ENCODE results near the gene ITGA1. TPM values are rescaled to one million over a fixed set of nuclear protein-coding genes. Genes with fewer than 3 reads are reported as not detected.
A peak's percentile ranks its signal among the peaks of the same experiment; 100 is the strongest.
"Not testable (repeated sequence)": the region's sequence is repeated elsewhere in the genome, so short reads cannot be mapped to it uniquely, and the experiment has no call there.

The ITGA1 gene
- polyA plus RNA-seq (ENCODE audit: low read depth in 6 of 6), result not detected

GRCh38 chr5:52787600-52788504 is at the start of gene ITGA1, which contains the start of gene PELO:
ITGA1 (plus strand) TSS chr5:52787916; CDS start chr5:52788354, 438 bp downstream.
PELO (plus strand) TSS chr5:52787916; CDS start chr5:52800395, 12,479 bp downstream.
- no peaks in the 10 kb centered on the region for H3K36me3 Mint-ChIP-seq
- peaks cover 52 to 68% (median 53%) of the 10 kb centered on the region in 3 donors for H3K27me3 Mint-ChIP-seq
- ATAC-seq (ENCODE audit: low read depth in 2 of 2) (peak; percentile 68 to 73), DNase-seq (peak; percentile 33)
- H3K4me1 Mint-ChIP-seq, result peaks cover 14 to 17% (median 14%) of the 10 kb centered on the region in 3 donors
- no peaks in the 10 kb centered on the region for H3K9me3 Mint-ChIP-seq
- peak within 1 kb of the TSS; percentile 82 to 92 (median 87) for H3K4me3 Mint-ChIP-seq
- H3K27ac Mint-ChIP-seq, result peak within 1 kb of the TSS in 3 of 6 donors; percentile 12 to 79 (median 75)

GRCh38 chr5:52738095-52738506 is 49.6 kb upstream of the ITGA1 start:
- Mint-ChIP-seq H3K4me1 (no peaks in the 10 kb centered on the region), H3K36me3 (no peaks in the 10 kb centered on the region), H3K27ac (no peak overlapping the region), H3K27me3 (peaks cover 0 to 4% (median 0%) of the 10 kb centered on the region in 3 donors), H3K4me3 (no peak overlapping the region), H3K9me3 (peaks cover 0 to 4% (median 0%) of the 10 kb centered on the region in 7 donors)
- ATAC-seq (ENCODE audit: low read depth in 2 of 2), result no peak
- no peak for DNase-seq

- Mint-ChIP-seq H3K9me3 (peaks cover 0 to 4% (median 0%) of the 10 kb centered on the region in 7 donors), H3K27ac (no peak overlapping the region), H3K4me3 (no peak overlapping the region), H3K27me3 (peaks cover 0 to 4% (median 0%) of the 10 kb centered on the region in 3 donors), H3K4me1 (no peaks in the 10 kb centered on the region), H3K36me3 (no peaks in the 10 kb centered on the region)
- no peak for ATAC-seq (ENCODE audit: low read depth in 2 of 2)
- DNase-seq, result no peak
These were observed 47.7 kb upstream of the ITGA1 start for GRCh38 chr5:52740007-52740406.

- DNase-seq (no peak), ATAC-seq (ENCODE audit: low read depth in 2 of 2) (no peak)
- no peak overlapping the region for H3K27ac Mint-ChIP-seq
- no peaks in the 10 kb centered on the region for H3K4me1 Mint-ChIP-seq
- H3K4me3 Mint-ChIP-seq, result peak overlapping the region in 1 of 8 donors; percentile 4
- no peaks in the 10 kb centered on the region for H3K9me3 Mint-ChIP-seq
- H3K27me3 Mint-ChIP-seq, result peaks cover 0 to 4% (median 0%) of the 10 kb centered on the region in 3 donors
- no peaks in the 10 kb centered on the region for H3K36me3 Mint-ChIP-seq
These were observed 44.7 kb upstream of the ITGA1 start for GRCh38 chr5:52743012-52743411.

GRCh38 chr5:52743529-52743928 is 44.2 kb upstream of the ITGA1 start:
- H3K36me3 Mint-ChIP-seq, result no peaks in the 10 kb centered on the region

GRCh38 chr5:52743970-52744369 is 43.7 kb upstream of the ITGA1 start:
- Mint-ChIP-seq H3K27me3 (peaks cover 0 to 4% (median 0%) of the 10 kb centered on the region in 3 donors), H3K4me1 (no peaks in the 10 kb centered on the region), H3K9me3 (no peaks in the 10 kb centered on the region), H3K4me3 (no peak overlapping the region), H3K36me3 (no peaks in the 10 kb centered on the region), H3K27ac (no peak overlapping the region)
- DNase-seq (no peak), ATAC-seq (ENCODE audit: low read depth in 2 of 2) (no peak)

More at GRCh38 chr5:52743529-52743928, 44.2 kb upstream of the ITGA1 start:
- Mint-ChIP-seq H3K9me3 (no peaks in the 10 kb centered on the region), H3K27me3 (peaks cover 0 to 4% (median 0%) of the 10 kb centered on the region in 3 donors), H3K4me1 (no peaks in the 10 kb centered on the region), H3K4me3 (no peak overlapping the region), H3K27ac (no peak overlapping the region)
- ATAC-seq (ENCODE audit: low read depth in 2 of 2), result no peak
- DNase-seq, result no peak

- H3K27ac Mint-ChIP-seq; H3K4me3 Mint-ChIP-seq; H3K4me1 Mint-ChIP-seq; DNase-seq; ATAC-seq (ENCODE audit: low read depth in 2 of 2); H3K9me3 Mint-ChIP-seq; H3K27me3 Mint-ChIP-seq; H3K36me3 Mint-ChIP-seq: not testable (repeated sequence)
These were observed 42.8 kb upstream of the ITGA1 start for GRCh38 chr5:52744867-52745458.

GRCh38 chr5:52746539-52746938 is 41.2 kb upstream of the ITGA1 start:
- DNase-seq (no peak), ATAC-seq (ENCODE audit: low read depth in 2 of 2) (no peak)
- Mint-ChIP-seq H3K27ac (no peak overlapping the region), H3K4me3 (no peak overlapping the region), H3K4me1 (no peaks in the 10 kb centered on the region), H3K27me3 (peaks cover 0 to 9% (median 0%) of the 10 kb centered on the region in 3 donors), H3K9me3 (no peaks in the 10 kb centered on the region), H3K36me3 (no peaks in the 10 kb centered on the region)

- no peaks in the 10 kb centered on the region for H3K36me3 Mint-ChIP-seq
- ATAC-seq (ENCODE audit: low read depth in 2 of 2) (no peak), DNase-seq (no peak)
- H3K27me3 Mint-ChIP-seq, result peaks cover 6 to 21% (median 6%) of the 10 kb centered on the region in 3 donors
- no peaks in the 10 kb centered on the region for H3K9me3 Mint-ChIP-seq
- H3K27ac Mint-ChIP-seq, result no peak overlapping the region
- H3K4me1 Mint-ChIP-seq, result no peaks in the 10 kb centered on the region
- H3K4me3 Mint-ChIP-seq, result no peak overlapping the region
These were observed 39.1 kb upstream of the ITGA1 start for GRCh38 chr5:52748590-52748989.

- Mint-ChIP-seq H3K27me3 (peaks cover 7 to 23% (median 9%) of the 10 kb centered on the region in 3 donors), H3K36me3 (no peaks in the 10 kb centered on the region), H3K4me1 (no peaks in the 10 kb centered on the region), H3K4me3 (no peak overlapping the region), H3K27ac (no peak overlapping the region), H3K9me3 (no peaks in the 10 kb centered on the region)
- DNase-seq, result no peak
- no peak for ATAC-seq (ENCODE audit: low read depth in 2 of 2)
These were observed 38.0 kb upstream of the ITGA1 start for GRCh38 chr5:52749666-52750065.

GRCh38 chr5:52751137-52751536 is 36.6 kb upstream of the ITGA1 start:
- Mint-ChIP-seq H3K4me1 (no peaks in the 10 kb centered on the region), H3K36me3 (no peaks in the 10 kb centered on the region), H3K27ac (no peak overlapping the region), H3K4me3 (no peak overlapping the region), H3K27me3 (peaks cover 7 to 23% (median 9%) of the 10 kb centered on the region in 3 donors), H3K9me3 (no peaks in the 10 kb centered on the region)
- DNase-seq (no peak), ATAC-seq (ENCODE audit: low read depth in 2 of 2) (no peak)

- Mint-ChIP-seq H3K36me3 (no peaks in the 10 kb centered on the region), H3K4me1 (no peaks in the 10 kb centered on the region), H3K4me3 (no peak overlapping the region), H3K27ac (no peak overlapping the region), H3K27me3 (peaks cover 7 to 23% (median 9%) of the 10 kb centered on the region in 3 donors), H3K9me3 (no peaks in the 10 kb centered on the region)
- ATAC-seq (ENCODE audit: low read depth in 2 of 2) (no peak), DNase-seq (no peak)
These were observed 33.7 kb upstream of the ITGA1 start for GRCh38 chr5:52754051-52754450.

- H3K27me3 Mint-ChIP-seq, result peaks cover 7 to 12% (median 9%) of the 10 kb centered on the region in 3 donors
- no peaks in the 10 kb centered on the region for H3K9me3 Mint-ChIP-seq
- H3K4me3 Mint-ChIP-seq, result no peak overlapping the region
- no peaks in the 10 kb centered on the region for H3K4me1 Mint-ChIP-seq
- DNase-seq (no peak), ATAC-seq (ENCODE audit: low read depth in 2 of 2) (no peak)
- no peak overlapping the region for H3K27ac Mint-ChIP-seq
- H3K36me3 Mint-ChIP-seq, result no peaks in the 10 kb centered on the region
These were observed 30.2 kb upstream of the ITGA1 start for GRCh38 chr5:52757527-52757926.

- H3K27ac Mint-ChIP-seq, result no peak overlapping the region
- peaks cover 7 to 12% (median 8%) of the 10 kb centered on the region in 3 donors for H3K27me3 Mint-ChIP-seq
- no peaks in the 10 kb centered on the region for H3K36me3 Mint-ChIP-seq
- ATAC-seq (ENCODE audit: low read depth in 2 of 2) (no peak), DNase-seq (no peak)
- no peaks in the 10 kb centered on the region for H3K9me3 Mint-ChIP-seq
- H3K4me1 Mint-ChIP-seq, result no peaks in the 10 kb centered on the region
- H3K4me3 Mint-ChIP-seq, result no peak overlapping the region
These were observed 29.7 kb upstream of the ITGA1 start for GRCh38 chr5:52758014-52758413.

Measured in naive B cell (primary cell).